PC-3 (cell line): ENCODE results near the gene EIF4B. TPM values are rescaled to one million over a fixed set of nuclear protein-coding genes. Genes with fewer than 3 reads are reported as not detected.

Experiments
- ATAC-seq: fragments of 200-7000 bp; cut with Tn5 transposase; 2 replicates; pipeline ENCODE4 v1.9.1; 2020; ENCODE audit warnings: mild to moderate bottlenecking, moderate library complexity
- BruUV-seq: library from RNA; stranded (reverse); fragments of 400-500 nt; replicated peaks from 2 replicates; lab custom pipeline; 2021; lab: Mats Ljungman, UMichigan
- CTCF ChIA-PET: fragments of 300-600 bp; sonication (Branson Sonifier 250); formaldehyde crosslinking; loops from one replicate; lab custom pipeline; 2022; ENCODE audit warnings: antibody characterized with exemption; lab: Charles Lee
- POLR2A ChIA-PET: fragments of 300-600 bp; sonication (Branson Sonifier 250); formaldehyde crosslinking; loops from one replicate; lab custom pipeline; 2022; ENCODE audit warnings: antibody characterized with exemption; ENCODE audit not compliant: unreplicated experiment; lab: Charles Lee
- DNase-seq: peaks from one replicate; pipeline ENCODE4 v3.0.0-alpha.2; 2015
- H2AFZ ChIP-seq: fragments of 300-600 bp; sonication (generic); 2 replicates; pipeline ENCODE4 v1.6.0; 2016; ENCODE audit warnings: antibody characterized with exemption, low read length
- H3F3A ChIP-seq: fragments of 300-600 bp; sonication (generic); one replicate; pipeline ENCODE4 v1.6.0; 2017; ENCODE audit warnings: antibody characterized with exemption, low read length, control low read depth, mild to moderate bottlenecking; ENCODE audit not compliant: unreplicated experiment
- H3K27ac ChIP-seq: fragments of 300-600 bp; sonication (generic); 2 replicates; pipeline ENCODE4 v1.5.1; 2016; ENCODE audit warnings: mild to moderate bottlenecking, low read length
- H3K27me3 ChIP-seq: fragments of 300-600 bp; sonication (generic); 2 replicates; pipeline ENCODE4 v1.6.1; 2016; ENCODE audit warnings: low read length, mixed read lengths
- H3K36me3 ChIP-seq: fragments of 300-600 bp; sonication (generic); 2 replicates; pipeline ENCODE4 v1.6.1; 2016; ENCODE audit warnings: low read depth, mixed run types, low read length, mixed read lengths
- H3K4me1 ChIP-seq: fragments of 300-600 bp; sonication (generic); 2 replicates; pipeline ENCODE4 v1.5.1; 2016; ENCODE audit warnings: low read length; ENCODE audit not compliant: insufficient read depth
- H3K4me2 ChIP-seq: fragments of 300-600 bp; sonication (generic); 2 replicates; pipeline ENCODE4 v1.6.0; 2016; ENCODE audit warnings: low read length
- H3K4me3 ChIP-seq: fragments of 300-600 bp; sonication (generic); 2 replicates; pipeline ENCODE4 v1.5.1; 2016; ENCODE audit warnings: mild to moderate bottlenecking, low read length, mixed read lengths
- H3K79me2 ChIP-seq: fragments of 300-600 bp; sonication (generic); 2 replicates; pipeline ENCODE4 v1.6.1; 2017; ENCODE audit warnings: low read length, mixed read lengths
- H3K9ac ChIP-seq: fragments of 300-600 bp; sonication (generic); 2 replicates; pipeline ENCODE4 v1.6.0; 2016; ENCODE audit warnings: mild to moderate bottlenecking, low read length
- H3K9me2 ChIP-seq: fragments of 300-600 bp; sonication (generic); replicated peaks from 2 replicates; pipeline ENCODE4 v1.6.1; 2016; ENCODE audit warnings: mixed run types, low read length, mixed read lengths
- H3K9me3 ChIP-seq: fragments of 300-600 bp; sonication (generic); 2 replicates; pipeline ENCODE4 v1.6.1; 2016; ENCODE audit warnings: low read length, mixed read lengths
- H4K20me1 ChIP-seq: fragments of 300-600 bp; sonication (generic); 2 replicates; pipeline ENCODE4 v1.6.1; 2016; ENCODE audit warnings: low read length, mixed read lengths
- CTCF ChIP-seq: fragments of 300-600 bp; sonication (generic); conservative IDR thresholded peaks from 2 replicates; pipeline ENCODE4 v1.5.1; 2017; ENCODE audit warnings: antibody characterized with exemption, low read depth, mild to moderate bottlenecking, low read length
- EZH2 ChIP-seq: fragments of 300-600 bp; sonication (generic); IDR thresholded peaks from one replicate; pipeline ENCODE4 v1.6.1; 2017; ENCODE audit warnings: antibody characterized with exemption, mild to moderate bottlenecking, low read length; ENCODE audit not compliant: unreplicated experiment
- EZH2phosphoT487 ChIP-seq: fragments of 300-600 bp; sonication (generic); IDR thresholded peaks from 2 replicates; pipeline ENCODE4 v1.6.1; 2018; ENCODE audit warnings: mild to moderate bottlenecking, antibody characterized with exemption, low read length, borderline replicate concordance
- intact Hi-C: fragments of 100-400 bp; cut with micrococcal nuclease; formaldehyde crosslinking; loops from 2 replicates; pipeline ENCODE4 v1.9.0; 2023
- total RNA-seq: library from RNA; depleted of rRNA; stranded (reverse); fragments of >200 nt; gene quantifications from 2 replicates; pipeline ENCODE4 v1.2.3, GENCODE V29; 2014

EIF4B gene
- total RNA-seq, 1 experiment from 2014 or later: 424 TPM

- POLR2A ChIA-PET: interaction anchor here (0.5 to 1.1 kb wide), 13 partner anchors 9 to 1286 kb away, joined by 3 to 19 read pairs (median 5); partner anchors contain the start of genes EIF4B, IGFBP6 and KRT8
- Histone ChIP-seq H3K4me2 (peak overlapping the region; percentile 88), H3K4me1 (peaks cover 16% of the 10 kb centered on the region), H3K9me3 (no peaks in the 10 kb centered on the region), H2AFZ (peak overlapping the region; percentile 92), H3F3A (no peaks in the 10 kb centered on the region), H3K79me2 (peaks cover 20% of the 10 kb centered on the region), H3K27me3 (no peaks in the 10 kb centered on the region), H3K4me3 (peak overlapping the region; percentile 76), H3K9ac (peak overlapping the region; percentile 83), H4K20me1 (no peaks in the 10 kb centered on the region), H3K27ac (peak overlapping the region; percentile 58), H3K9me2 (no peaks in the 10 kb centered on the region), H3K36me3 (peaks cover 5% of the 10 kb centered on the region)
- TF ChIP-seq CTCF (no peak), EZH2 (no peak), EZH2phosphoT487 (no peak)
- ATAC-seq (peak; percentile 20), DNase-seq (peak; percentile 49)
- BruUV-seq: TSS peak; percentile 79
- intact Hi-C loops: loop anchor here (1.0 kb wide), 1 partner anchor 20 kb away; no protein-coding TSS in a partner anchor
- CTCF ChIA-PET: interaction anchor here (0.7 to 2.0 kb wide), 7 partner anchors 13 to 343 kb away, joined by 3 to 17 read pairs (median 8); no protein-coding TSS in a partner anchor
These were observed 72.4 kb downstream of the EIF4B start for GRCh38 chr12:53078425-53079225.

- CTCF ChIA-PET: interaction anchor here (0.7 to 2.0 kb wide), 6 partner anchors 13 to 342 kb away, joined by 3 to 17 read pairs (median 11); no protein-coding TSS in a partner anchor
- POLR2A ChIA-PET: interaction anchor here (0.5 to 1.1 kb wide), 13 partner anchors 8 to 1286 kb away, joined by 3 to 19 read pairs (median 5); partner anchors contain the start of genes EIF4B, IGFBP6 and KRT8
- no peaks in the 10 kb centered on the region for H3K9me2 ChIP-seq
- TSS peak; percentile 98 for BruUV-seq
- no peaks in the 10 kb centered on the region for H3F3A ChIP-seq
- H3K4me2 ChIP-seq: peak within 1 kb of the TSS; percentile 88
- peak within 1 kb of the TSS; percentile 95 for H2AFZ ChIP-seq
- H3K27ac ChIP-seq: peak within 1 kb of the TSS; percentile 62
- H3K4me1 ChIP-seq: peaks cover 16% of the 10 kb centered on the region
- peak within 1 kb of the TSS; percentile 83 for H3K9ac ChIP-seq
- H3K9me3 ChIP-seq: 0 out of 2 replicates have a peak, but pooled peaks cover 2% of the 10 kb centered on the region
- ATAC-seq: peak; percentile 96
- TF ChIP-seq EZH2 (no peak), CTCF (no peak), EZH2phosphoT487 (no peak)
- H3K27me3 ChIP-seq: no peaks in the 10 kb centered on the region
- H3K4me3 ChIP-seq: peak within 1 kb of the TSS; percentile 76
- no peaks in the 10 kb centered on the region for H4K20me1 ChIP-seq
- H3K79me2 ChIP-seq: peaks cover 20% of the 10 kb centered on the region
- intact Hi-C loops: loop anchor here (1.0 kb wide), 1 partner anchor 19 kb away; no protein-coding TSS in a partner anchor
- H3K36me3 ChIP-seq: peaks cover 5% of the 10 kb centered on the region
- DNase-seq: peak; percentile 97
These were observed 73.2 kb downstream of the EIF4B start, which contains the start of gene SPRYD3 for GRCh38 chr12:53079226-53080117. Gene SPRYD3 (minus strand): TSS chr12:53079390. CDS start chr12:53079333, 57 bp downstream.
